MCF 10A (cell line): ENCODE data around the gene ADARB1. TPM values are rescaled to one million over a fixed set of nuclear protein-coding genes. Genes with fewer than 3 reads are reported as not detected.

Experiments used
- BruUV-seq: library from RNA; stranded (reverse); fragments of 400-500 nt; replicated peaks from 2 replicates; lab custom pipeline; 2021; lab: Mats Ljungman, UMichigan
- CTCF ChIA-PET: fragments of 300-600 bp; sonication (Branson Sonifier 250); formaldehyde crosslinking; extraction: SDS; loops from one replicate; lab custom pipeline; 2021; ENCODE audit warnings: antibody characterized with exemption, inconsistent platforms; lab: Yijun Ruan, JAX
- POLR2A ChIA-PET: fragments of 300-600, 350-650 bp; sonication (Branson Sonifier 250); formaldehyde crosslinking; extraction: SDS; loops from one replicate; lab custom pipeline; 2020; ENCODE audit warnings: antibody characterized with exemption, inconsistent platforms; lab: Yijun Ruan, JAX
- DNase-seq: peaks from one replicate; pipeline ENCODE4 v3.0.0-alpha.2; 2018; ENCODE audit not compliant: unreplicated experiment
- H3K27ac Mint-ChIP-seq: one replicate; pipeline ENCODE4 v1.8.0; 2022; ENCODE audit warnings: mild to moderate bottlenecking, low read depth, mixed read lengths; ENCODE audit not compliant: unreplicated experiment
- H3K27me3 Mint-ChIP-seq: one replicate; pipeline ENCODE4 v1.8.0; 2022; ENCODE audit warnings: mixed read lengths; ENCODE audit not compliant: insufficient read depth, unreplicated experiment
- H3K36me3 Mint-ChIP-seq: one replicate; pipeline ENCODE4 v1.8.0; 2022; ENCODE audit warnings: mild to moderate bottlenecking, moderate library complexity, mixed read lengths; ENCODE audit not compliant: insufficient read depth, unreplicated experiment
- H3K4me1 Mint-ChIP-seq: one replicate; pipeline ENCODE4 v1.8.0; 2022; ENCODE audit warnings: mixed read lengths; ENCODE audit not compliant: insufficient read depth, unreplicated experiment
- H3K4me3 Mint-ChIP-seq: one replicate; pipeline ENCODE4 v1.8.0; 2022; ENCODE audit warnings: mild to moderate bottlenecking, moderate library complexity, mixed read lengths; ENCODE audit not compliant: unreplicated experiment
- H3K9me3 Mint-ChIP-seq: one replicate; pipeline ENCODE4 v1.8.0; 2022; ENCODE audit warnings: mixed read lengths; ENCODE audit not compliant: unreplicated experiment
- intact Hi-C: fragments of 100-400 bp; cut with micrococcal nuclease; formaldehyde crosslinking; loops from 2 replicates; pipeline ENCODE4 v1.14.1; 2022
- total RNA-seq: library from RNA; stranded (reverse); gene quantifications from 2 replicates; pipeline ENCODE4 v1.2.3, GENCODE V29; 2022
- TF ChIP-seq, protein P1 (sequence below): fragments of 200-600 bp; IDR thresholded peaks from one replicate; pipeline ENCODE4 v1.8.0; 2022; ENCODE audit warnings: antibody characterized with exemption, mild to moderate bottlenecking; ENCODE audit not compliant: unreplicated experiment

The ADARB1 gene
- total RNA-seq, 1 experiment from 2014 or later: 19.4 TPM

DNA sequence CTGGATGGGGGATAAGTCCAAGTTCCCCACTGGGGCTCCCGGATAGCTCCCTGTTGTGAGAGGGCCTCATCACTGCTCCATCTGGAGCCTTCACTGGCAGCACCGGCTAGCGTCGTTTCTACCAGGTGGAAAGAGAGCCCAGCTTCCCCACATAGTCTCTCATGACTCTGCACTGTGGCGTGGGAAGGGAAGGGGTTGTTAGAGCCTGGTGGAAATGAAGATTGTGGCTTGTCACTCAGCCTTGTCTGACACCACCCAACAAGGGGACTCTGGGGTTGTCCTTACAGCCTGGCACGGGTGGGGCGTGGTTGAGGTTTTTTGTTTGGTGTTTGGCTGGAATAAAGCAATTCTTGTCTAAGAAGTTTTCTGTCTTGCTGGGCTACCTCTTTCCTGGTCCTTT, 94.6 kb downstream of the ADARB1 start:
- Mint-ChIP-seq H3K27me3 (no peaks in the 10 kb centered on the region), H3K4me3 (no peak overlapping the region), H3K36me3 (peaks cover 5% of the 10 kb centered on the region), H3K27ac (no peak overlapping the region), H3K9me3 (no peaks in the 10 kb centered on the region), H3K4me1 (no peaks in the 10 kb centered on the region)
- DNase-seq: no peak
- POLR2A ChIA-PET: interaction anchor here (0.7 kb wide), 1 partner anchor 336 kb away, joined by 3 read pairs; no protein-coding TSS in a partner anchor
- TF ChIP-seq, protein P1, sequence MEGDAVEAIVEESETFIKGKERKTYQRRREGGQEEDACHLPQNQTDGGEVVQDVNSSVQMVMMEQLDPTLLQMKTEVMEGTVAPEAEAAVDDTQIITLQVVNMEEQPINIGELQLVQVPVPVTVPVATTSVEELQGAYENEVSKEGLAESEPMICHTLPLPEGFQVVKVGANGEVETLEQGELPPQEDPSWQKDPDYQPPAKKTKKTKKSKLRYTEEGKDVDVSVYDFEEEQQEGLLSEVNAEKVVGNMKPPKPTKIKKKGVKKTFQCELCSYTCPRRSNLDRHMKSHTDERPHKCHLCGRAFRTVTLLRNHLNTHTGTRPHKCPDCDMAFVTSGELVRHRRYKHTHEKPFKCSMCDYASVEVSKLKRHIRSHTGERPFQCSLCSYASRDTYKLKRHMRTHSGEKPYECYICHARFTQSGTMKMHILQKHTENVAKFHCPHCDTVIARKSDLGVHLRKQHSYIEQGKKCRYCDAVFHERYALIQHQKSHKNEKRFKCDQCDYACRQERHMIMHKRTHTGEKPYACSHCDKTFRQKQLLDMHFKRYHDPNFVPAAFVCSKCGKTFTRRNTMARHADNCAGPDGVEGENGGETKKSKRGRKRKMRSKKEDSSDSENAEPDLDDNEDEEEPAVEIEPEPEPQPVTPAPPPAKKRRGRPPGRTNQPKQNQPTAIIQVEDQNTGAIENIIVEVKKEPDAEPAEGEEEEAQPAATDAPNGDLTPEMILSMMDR: no peak
- BruUV-seq: no TSS peak
- intact Hi-C loops: no loop called here
- CTCF ChIA-PET: interaction anchor here (1.1 kb wide), 1 partner anchor 80 kb away, joined by 3 read pairs; no protein-coding TSS in a partner anchor

DNA sequence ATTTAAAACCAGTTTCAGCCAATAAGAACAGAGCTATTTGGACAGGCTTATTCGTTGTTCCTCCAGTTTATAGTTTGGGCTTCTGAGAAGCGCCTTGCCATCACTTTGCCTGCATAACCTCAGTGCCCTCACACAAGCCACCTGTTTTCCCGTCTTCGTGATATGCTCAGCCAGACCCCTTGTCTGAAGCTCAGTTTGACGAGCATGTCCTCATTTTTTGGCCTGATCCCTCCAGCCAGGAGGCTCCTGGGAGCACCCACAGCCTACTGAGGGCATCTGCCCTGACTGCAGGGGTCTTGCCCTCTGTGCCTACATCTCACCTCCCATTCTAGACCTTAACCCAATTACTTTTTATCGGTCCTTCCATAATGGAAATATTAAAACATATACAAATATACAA, 95.3 kb downstream of the ADARB1 start:
- no peak for DNase-seq
- no peaks in the 10 kb centered on the region for H3K27me3 Mint-ChIP-seq
- H3K36me3 Mint-ChIP-seq: peaks cover 1% of the 10 kb centered on the region
- ChIA-PET POLR2A (interaction anchor here (0.7 kb wide), 1 partner anchor 335 kb away, joined by 3 read pairs; no protein-coding TSS in a partner anchor), CTCF (interaction anchor here (1.1 kb wide), 1 partner anchor 80 kb away, joined by 3 read pairs; no protein-coding TSS in a partner anchor)
- intact Hi-C loops: no loop called here
- no peak overlapping the region for H3K4me3 Mint-ChIP-seq
- H3K9me3 Mint-ChIP-seq: no peaks in the 10 kb centered on the region
- BruUV-seq: no TSS peak
- peak overlapping the region; percentile 28 for H3K27ac Mint-ChIP-seq
- TF ChIP-seq, protein P1: no peak
- no peaks in the 10 kb centered on the region for H3K4me1 Mint-ChIP-seq

DNA sequence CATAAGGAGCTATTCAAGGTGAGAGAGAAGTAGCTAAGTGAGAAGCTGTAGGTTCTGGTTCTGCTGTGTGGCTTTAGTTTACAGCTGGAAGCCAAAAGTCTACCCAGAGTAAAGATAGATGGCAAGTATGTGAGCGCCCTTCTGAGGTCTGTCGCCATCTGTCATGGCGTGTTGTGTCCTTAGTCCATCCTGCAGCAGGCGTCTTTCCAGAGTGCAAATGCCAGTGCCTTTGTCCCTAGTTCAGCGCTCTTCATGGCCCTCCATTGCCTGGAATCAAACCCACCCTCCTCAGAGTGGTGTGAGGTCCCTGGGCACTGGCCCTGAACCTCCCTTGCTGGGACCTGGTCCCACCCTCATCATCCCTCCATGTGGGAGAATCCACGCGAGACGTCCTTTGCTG, 96.6 kb downstream of the ADARB1 start:
- BruUV-seq: no TSS peak
- no peak for DNase-seq
- TF ChIP-seq, protein P1: no peak
- intact Hi-C loops: no loop called here
- no peaks in the 10 kb centered on the region for H3K9me3 Mint-ChIP-seq
- CTCF ChIA-PET: no interaction called here
- POLR2A ChIA-PET: no interaction called here
- no peaks in the 10 kb centered on the region for H3K27me3 Mint-ChIP-seq
- H3K36me3 Mint-ChIP-seq: no peaks in the 10 kb centered on the region
- H3K4me1 Mint-ChIP-seq: no peaks in the 10 kb centered on the region
- H3K27ac Mint-ChIP-seq: no peak overlapping the region
- H3K4me3 Mint-ChIP-seq: no peak overlapping the region

DNA sequence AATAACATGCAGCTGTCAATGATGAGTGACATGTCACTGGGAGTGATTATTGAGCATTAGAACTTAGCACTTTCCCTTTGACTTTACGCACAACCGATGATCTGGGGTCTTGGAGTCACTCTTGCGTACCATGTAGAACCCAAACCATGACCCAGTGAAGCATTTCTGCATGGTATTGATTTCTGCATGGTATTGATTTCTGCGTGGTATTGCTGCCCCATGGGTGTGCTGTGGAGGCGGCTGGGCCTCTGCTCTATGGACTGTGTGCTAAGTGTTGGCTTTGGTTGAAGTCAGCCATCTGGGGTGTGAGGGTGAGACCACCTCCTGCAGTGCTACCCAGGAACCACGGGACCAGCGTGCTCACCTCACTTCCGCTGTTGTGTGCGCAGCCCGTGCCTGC, 98.0 kb downstream of the ADARB1 start:
- POLR2A ChIA-PET: interaction anchor here (0.7 kb wide), 1 partner anchor 11 kb away, joined by 3 read pairs; no protein-coding TSS in a partner anchor
- no TSS peak for BruUV-seq
- no peaks in the 10 kb centered on the region for H3K36me3 Mint-ChIP-seq

More for the DNA sequence above, 98.0 kb downstream of the ADARB1 start:
- TF ChIP-seq, protein P1: no peak
- no peaks in the 10 kb centered on the region for H3K4me1 Mint-ChIP-seq
- DNase-seq: no peak
- no peaks in the 10 kb centered on the region for H3K9me3 Mint-ChIP-seq
- H3K27me3 Mint-ChIP-seq: no peaks in the 10 kb centered on the region
- no peak overlapping the region for H3K27ac Mint-ChIP-seq
- CTCF ChIA-PET: no interaction called here
- intact Hi-C loops: no loop called here
- no peak overlapping the region for H3K4me3 Mint-ChIP-seq
